Stimulated activated CD4-positive, alpha-beta T cell treated with anti-CD3 and anti-CD28 coated beads, Interleukin-2, amount 100 ng/mL, for 24 hours (primary cell): ENCODE measurements around the gene HMGCS1.
"Not testable (repeated sequence)": the region's sequence is repeated elsewhere in the genome, so short reads cannot be mapped to it uniquely, and the experiment has no call there.

ENCODE experiments used
- DNase-seq, 2 donors: peaks; one replicate each; pipeline ENCODE4 v3.0.0-alpha.2; 2020

Gene HMGCS1

DNA sequence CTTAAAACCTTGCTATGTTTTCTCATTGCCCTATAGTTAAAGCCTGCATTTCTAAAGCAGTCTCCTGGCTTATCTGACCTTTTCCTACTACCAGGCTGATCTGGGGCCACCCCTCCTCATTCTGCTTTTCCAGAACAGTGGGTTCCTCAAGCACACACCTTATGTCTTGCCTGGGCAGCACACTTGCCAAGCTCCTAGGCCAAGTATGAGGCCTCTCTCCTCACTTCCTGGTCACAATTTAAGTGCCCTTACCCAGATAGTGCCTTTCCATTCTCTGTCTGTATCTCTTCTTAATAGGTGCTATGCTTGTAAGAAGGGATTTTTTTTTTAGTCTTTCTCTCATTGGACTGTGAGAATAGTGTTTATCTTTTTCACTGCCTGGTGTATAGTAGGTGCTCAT, 39.7 kb downstream of the HMGCS1 start:
- DNase-seq: no peak

DNA sequence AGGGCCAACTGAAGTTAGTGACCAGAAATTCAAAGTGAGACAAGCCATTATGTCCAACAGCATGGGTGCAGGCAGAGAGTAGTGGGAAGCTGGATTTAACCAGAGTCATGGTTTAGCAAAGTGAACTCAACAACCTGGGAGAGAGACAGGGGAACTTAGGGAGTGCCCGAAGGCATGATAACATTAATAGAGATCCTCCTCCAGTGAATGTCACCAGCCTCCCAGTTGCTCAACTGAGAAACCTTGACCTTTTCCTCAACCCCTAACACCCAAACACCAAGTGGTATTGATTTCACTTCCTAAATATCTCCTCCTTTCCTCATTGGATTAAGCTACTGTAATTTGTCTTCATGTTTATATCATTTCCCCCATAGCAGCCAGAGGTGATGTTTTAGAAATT, 42.6 kb downstream of the HMGCS1 start:
- no peak for DNase-seq

DNA sequence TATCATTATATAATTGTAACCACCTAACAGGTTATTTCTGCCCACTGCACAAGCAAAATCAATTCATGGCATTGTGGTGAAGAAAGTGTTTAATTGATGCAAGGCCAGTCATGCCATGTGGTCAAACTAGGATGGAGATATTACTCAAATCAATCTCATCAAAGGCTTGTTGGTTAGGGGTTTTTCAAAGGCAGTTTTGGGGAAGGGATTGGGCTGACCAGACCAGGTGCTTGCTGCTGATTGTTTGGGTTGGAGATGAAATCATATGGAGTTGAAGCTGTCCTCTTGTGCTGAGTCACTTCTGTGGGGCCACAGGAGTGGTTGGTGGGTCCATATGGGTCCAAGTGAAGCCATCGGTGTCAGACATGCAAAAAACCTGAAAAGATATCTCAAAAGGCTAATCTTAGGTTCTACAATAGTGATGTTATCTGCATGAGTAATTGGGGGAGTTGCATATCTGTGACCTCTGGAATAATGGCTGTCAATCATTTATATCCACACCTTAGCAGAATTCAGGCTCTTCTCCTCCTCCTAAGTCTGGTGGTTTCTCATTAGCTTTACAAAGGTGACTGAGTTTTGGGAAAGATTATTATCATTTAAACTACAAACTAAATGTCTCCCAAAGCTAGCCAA, 44.9 kb downstream of the HMGCS1 start:
- no peak for DNase-seq

DNA sequence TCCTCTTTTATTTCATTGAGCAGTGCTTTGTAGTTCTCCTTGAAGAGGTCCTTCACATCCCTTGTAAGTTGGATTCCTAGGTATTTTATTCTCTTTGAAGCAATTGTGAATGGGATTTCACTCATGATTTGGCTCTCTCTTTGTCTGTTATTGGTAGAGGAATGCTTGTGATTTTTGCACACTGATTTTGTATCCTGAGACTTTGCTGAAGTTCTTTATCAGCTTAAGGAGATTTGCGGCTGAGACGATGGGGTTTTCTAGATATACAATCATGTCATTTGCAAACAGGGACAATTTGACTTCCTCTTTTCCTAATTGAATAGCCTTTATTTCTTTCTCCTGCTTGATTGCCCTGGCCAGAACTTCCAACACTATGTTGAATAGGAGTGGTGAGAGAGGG, 50.9 kb downstream of the HMGCS1 start:
- DNase-seq: not testable (repeated sequence)

DNA sequence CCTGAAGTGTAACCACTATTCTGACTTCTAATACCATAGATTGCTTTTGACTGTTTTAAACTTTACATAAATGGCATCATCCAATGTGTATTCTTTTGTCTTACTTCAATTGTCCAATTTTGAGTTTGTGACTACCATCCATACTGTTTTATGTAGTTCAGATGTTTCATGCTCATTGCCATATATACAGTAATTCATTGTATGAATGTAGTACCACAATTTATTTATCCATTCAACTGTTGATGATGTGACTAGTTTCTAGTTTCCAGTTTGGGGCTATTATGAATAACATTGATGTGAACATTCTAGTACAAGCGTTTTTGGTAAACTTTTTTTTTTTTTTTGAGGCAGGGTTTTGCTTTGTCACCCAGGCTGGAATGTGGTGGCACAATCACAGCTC, 55.1 kb downstream of the HMGCS1 start:
- no peak for DNase-seq

DNA sequence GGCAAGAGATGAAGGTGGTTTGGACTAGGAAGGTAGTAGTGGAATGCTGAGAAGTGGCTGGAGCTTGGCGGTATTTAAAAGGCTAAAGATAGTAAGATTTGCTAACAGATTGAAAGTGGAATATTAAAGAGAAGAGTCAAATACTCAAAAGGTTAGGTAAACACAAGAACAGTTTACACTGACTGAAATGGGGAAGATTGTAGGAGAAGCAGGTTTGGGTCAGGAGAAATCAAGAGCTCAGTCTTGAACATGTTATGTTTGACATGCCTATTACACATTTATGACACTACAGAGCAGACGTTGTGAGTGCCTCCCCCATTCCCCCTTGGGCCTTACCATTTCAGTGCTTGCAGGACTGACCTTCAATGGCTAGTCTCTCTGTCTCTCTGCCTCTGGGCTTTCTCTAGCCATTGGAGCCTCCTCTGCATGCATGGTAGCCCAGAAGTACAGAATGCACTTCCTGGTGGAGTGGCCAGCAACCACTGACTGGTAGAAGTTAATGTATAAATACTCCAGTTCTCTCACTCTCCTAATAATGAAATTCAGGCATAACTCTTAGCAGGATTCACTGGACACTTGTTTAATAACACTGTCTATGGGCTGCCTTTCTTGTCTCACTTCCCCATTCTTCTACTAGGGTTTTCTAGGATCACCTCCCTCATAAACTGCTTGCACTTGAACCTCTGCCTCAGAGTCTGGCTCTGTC, 56.8 kb downstream of the HMGCS1 start:
- no peak for DNase-seq

DNA sequence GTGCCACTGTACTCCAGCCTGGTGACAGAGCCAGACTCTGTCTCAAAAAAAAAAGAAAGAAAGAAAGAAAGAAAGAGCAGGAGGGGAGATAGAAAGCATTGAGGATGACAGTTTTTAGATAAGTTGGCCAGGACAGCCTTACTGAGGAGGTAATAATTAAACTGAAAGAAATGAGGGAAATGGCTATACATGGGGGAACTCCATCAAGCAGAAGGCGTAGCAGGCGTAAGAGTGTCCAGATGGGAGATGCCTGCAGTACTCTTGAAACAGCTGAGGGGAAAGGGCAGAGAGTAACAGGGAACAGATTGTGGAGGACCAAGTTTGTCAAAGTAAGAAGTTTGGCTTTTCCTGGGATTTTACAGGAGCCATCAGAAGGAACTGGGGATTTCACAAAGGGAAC, 57.5 kb downstream of the HMGCS1 start:
- no peak for DNase-seq

DNA sequence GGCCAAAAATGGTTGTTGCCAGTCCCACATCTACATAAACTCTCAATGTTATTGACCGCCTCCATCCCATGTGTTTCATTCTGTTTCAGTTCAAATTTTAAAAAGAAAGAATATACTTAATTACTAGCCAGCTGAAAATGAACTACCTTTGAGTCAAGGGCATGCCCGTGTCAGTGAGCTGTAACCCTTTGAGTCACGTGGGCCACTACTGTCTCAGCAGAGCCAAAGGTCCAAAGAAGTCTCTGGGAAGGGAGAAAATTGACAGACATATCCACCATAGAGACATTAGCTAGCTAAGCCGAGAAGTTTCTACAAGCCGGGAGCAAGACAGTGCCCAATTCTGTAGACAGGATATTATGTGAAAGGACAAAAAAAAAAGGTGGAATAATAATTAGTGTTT, 61.5 kb downstream of the HMGCS1 start:
- DNase-seq: no peak

DNA sequence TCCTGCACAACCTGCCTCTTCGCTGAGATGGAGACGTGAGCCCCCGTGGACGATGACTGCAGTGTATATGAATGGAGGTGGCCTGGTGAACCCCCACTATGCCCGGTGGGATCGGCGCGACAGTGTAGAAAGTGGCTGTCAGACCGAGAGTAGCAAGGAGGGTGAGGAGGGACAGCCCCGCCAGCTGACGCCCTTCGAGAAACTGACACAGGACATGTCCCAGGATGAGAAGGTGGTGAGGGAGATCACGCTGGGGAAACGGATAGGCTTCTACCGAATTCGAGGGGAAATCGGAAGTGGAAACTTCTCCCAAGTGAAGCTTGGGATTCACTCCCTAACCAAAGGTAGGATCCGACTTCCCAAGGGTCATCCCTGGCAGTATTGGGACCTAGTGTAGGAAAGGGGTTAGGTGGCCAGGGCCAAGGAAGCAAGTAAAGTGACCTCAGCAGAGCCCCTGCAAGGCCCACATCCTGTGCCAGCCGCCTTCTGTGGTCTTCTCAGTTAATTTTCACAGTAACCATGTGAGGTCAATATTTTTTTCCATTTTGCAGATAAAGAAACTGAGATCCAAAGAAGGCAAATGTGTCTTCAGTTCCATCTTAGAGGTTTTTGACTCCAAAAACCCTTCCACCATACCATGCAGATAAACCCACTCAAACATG, 67.4 kb downstream of the HMGCS1 start:
- no peak for DNase-seq

DNA sequence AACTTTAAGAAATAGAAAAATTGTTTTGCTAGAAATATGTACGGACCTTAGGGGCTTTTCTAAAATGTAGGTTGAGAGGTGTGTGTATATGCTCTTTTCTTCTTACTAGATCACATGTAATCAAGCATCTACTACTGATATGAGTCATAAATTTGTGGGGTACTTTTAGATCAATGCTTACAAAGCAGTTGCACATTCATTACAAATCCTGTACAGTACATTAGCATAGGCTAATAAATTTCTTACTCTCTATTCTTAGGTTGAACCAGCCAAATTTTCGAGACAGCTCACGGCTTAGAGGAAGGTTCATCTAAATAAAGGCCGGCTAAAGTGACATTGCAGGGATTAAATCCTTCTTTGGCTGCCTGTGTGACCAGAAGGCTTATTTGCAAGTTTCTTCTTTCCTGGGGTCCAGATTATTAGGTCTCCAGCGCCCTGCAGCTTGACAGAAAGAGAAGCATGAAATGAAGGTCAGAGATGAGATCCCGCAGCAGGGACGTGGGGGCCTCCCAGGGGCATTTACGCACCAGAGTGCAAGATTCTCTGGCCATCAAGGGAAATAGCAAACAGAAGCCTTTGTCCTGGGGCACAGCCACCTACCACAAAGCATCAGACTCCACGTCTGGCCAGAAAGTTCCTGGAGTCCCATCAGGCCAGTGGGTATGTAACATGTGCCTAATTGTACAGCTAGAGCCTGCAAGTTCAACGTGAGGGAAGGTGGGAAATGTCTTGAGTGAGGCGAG, 68.2 kb downstream of the HMGCS1 start:
- no peak for DNase-seq

DNA sequence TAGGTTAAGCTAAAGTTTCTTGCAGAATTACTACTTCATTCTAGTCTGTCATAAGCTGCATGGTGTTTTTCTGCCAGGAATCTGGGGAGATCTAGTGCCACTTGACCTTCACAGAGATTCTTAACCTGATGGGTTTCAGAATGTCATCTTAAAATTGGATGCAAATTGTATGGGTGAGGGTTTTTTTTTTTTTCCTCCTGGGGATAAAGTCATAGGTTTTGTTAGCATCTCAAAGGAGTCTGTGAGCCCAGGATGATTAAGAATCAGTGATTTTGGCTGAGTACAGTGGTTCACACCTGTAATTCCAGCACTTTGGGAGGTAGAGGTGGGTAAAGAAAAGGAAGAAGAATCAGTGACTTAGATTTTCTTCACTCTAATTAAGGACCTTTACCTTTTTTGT, 69.9 kb downstream of the HMGCS1 start:
- no peak for DNase-seq

DNA sequence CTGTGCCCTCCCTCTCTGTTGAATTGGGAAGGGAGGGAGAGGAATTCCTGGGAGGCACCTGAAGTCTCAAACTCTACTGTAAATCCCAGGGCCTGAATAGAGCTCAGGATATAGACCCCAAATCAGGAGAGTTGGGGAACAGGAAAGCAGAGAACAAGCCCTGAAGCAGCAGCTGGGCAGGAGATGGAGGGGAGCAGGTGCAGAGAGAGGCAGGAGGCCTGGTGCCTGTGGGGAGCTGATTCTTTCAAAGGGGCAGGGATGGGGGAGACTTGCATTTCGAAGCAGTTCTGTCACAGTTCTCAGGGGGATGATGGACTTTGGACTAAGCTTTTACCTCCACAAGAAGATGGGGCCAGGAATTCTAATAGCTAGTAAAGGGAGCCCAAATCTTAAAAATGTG, 71.0 kb downstream of the HMGCS1 start:
- no peak for DNase-seq
